Left lung (tissue), 10 donors: ENCODE data around the gene NEO1. TPM values are rescaled to one million over a fixed set of nuclear protein-coding genes. Genes with fewer than 3 reads are reported as not detected.

Experiments
- ATAC-seq: fragments of 200-7000 bp; cut with Tn5 transposase; one replicate; pipeline ENCODE4 v1.9.1; 2020; ENCODE audit warnings: moderate library complexity
- DNase-seq, 4 donors: peaks; one replicate each; pipeline ENCODE4 v3.0.0-alpha.2; 2013 to 2020
- H3K27ac ChIP-seq, 2 donors: fragments of 200-600 bp; sonication (generic) in 1 of 2; one replicate each; pipeline versions ENCODE4 v1.5.0 to v1.8.0; 2020 to 2021
- H3K27me3 ChIP-seq, 2 donors: fragments of 200-600 bp; sonication (generic) in 1 of 2; one replicate each; pipeline versions ENCODE4 v1.5.0 to v1.8.0; 2020 to 2021
- H3K36me3 ChIP-seq, 2 donors: fragments of 200-600 bp; sonication (generic) in 1 of 2; one replicate each; pipeline versions ENCODE4 v1.5.0 to v1.8.0; 2020 to 2021
- H3K4me1 ChIP-seq, 2 donors: fragments of 200-600 bp; one replicate each; pipeline ENCODE4 v1.8.0; 2021
- H3K4me3 ChIP-seq, 2 donors: fragments of 200-600 bp; sonication (generic) in 1 of 2; one replicate each; pipeline versions ENCODE4 v1.5.0 to v1.8.0; 2020 to 2021; ENCODE audit warnings: mild to moderate bottlenecking in 1 of 2
- H3K9me3 ChIP-seq, 2 donors: fragments of 200-600 bp; sonication (generic) in 1 of 2; one replicate each; pipeline versions ENCODE4 v1.5.0 to v1.8.0; 2020 to 2021
- CTCF ChIP-seq, 2 donors: fragments of 200-600 bp; sonication (generic) in 1 of 2; IDR thresholded peaks; one replicate each; pipeline versions ENCODE4 v1.5.0 to v1.8.0; 2021; ENCODE audit warnings: antibody characterized with exemption in 2 of 2
- intact Hi-C, 2 donors: fragments of 100-400 bp; cut with DNase I; formaldehyde crosslinking; loops; one replicate each; pipeline versions ENCODE4 v1.11.2 to v1.14.2; 2022
- polyA plus RNA-seq, 6 donors: library from polyadenylated mRNA; unstranded; fragments of 120-200 nt; gene quantifications; one replicate each; pipeline ENCODE4 v1.2.1, GENCODE V29; 2013; ENCODE audit not compliant: insufficient read length in 6 of 6
- total RNA-seq, 2 donors: library from RNA; stranded (reverse); fragmentation: NEBNext Ultra II Directional; extraction: Animal tissue kit (Norgen Biotek cat#: 25700); gene quantifications; one replicate each; pipeline ENCODE4 v1.2.1, GENCODE V29; 2021
- donor health status: DM: no; HTN: yes; CAD: no.
- donor health status: DM: no; HTN: no; CAD: no.

The NEO1 gene
- total and polyA plus RNA-seq, 8 donors = 30.1 to 155 (median 110) TPM

GRCh38 chr15:73078291-73078690 is 26.0 kb downstream of the NEO1 start:
- no peaks in the 10 kb centered on the region for H3K36me3 ChIP-seq
- H3K9me3 ChIP-seq = no peaks in the 10 kb centered on the region
- no peak for ATAC-seq
- H3K27ac ChIP-seq = no peak overlapping the region
- H3K27me3 ChIP-seq = no peaks in the 10 kb centered on the region
- H3K4me1 ChIP-seq = peaks cover 8 to 25% of the 10 kb centered on the region in 2 donors
- intact Hi-C loops = no loop called here
- no peak for DNase-seq
- no peak overlapping the region for H3K4me3 ChIP-seq
- TF ChIP-seq CTCF (IDR thresholded peaks at IDR 0.05) = no peak

- intact Hi-C loops = no loop called here
- ATAC-seq (peak; percentile 68), DNase-seq (peak in 1 of 4 donors; percentile 13)
- TF ChIP-seq CTCF (IDR thresholded peaks at IDR 0.05) = no peak
- peaks cover 8 to 25% of the 10 kb centered on the region in 2 donors for H3K4me1 ChIP-seq
- no peaks in the 10 kb centered on the region for H3K36me3 ChIP-seq
- no peaks in the 10 kb centered on the region for H3K27me3 ChIP-seq
- H3K27ac ChIP-seq = peak overlapping the region in 1 of 2 donors; percentile 14
- H3K4me3 ChIP-seq = no peak overlapping the region
- H3K9me3 ChIP-seq = no peaks in the 10 kb centered on the region
Measured at GRCh38 chr15:73078722-73079121, 26.5 kb downstream of the NEO1 start.

GRCh38 chr15:73079565-73079964 is 27.3 kb downstream of the NEO1 start:
- Histone ChIP-seq H3K9me3 (no peaks in the 10 kb centered on the region), H3K27ac (no peak overlapping the region), H3K4me1 (peaks cover 8 to 25% of the 10 kb centered on the region in 2 donors), H3K4me3 (no peak overlapping the region), H3K36me3 (no peaks in the 10 kb centered on the region), H3K27me3 (no peaks in the 10 kb centered on the region)
- DNase-seq = no peak
- intact Hi-C loops = no loop called here
- TF ChIP-seq CTCF (IDR thresholded peaks at IDR 0.05) = no peak
- ATAC-seq = no peak

- no peak overlapping the region for H3K27ac ChIP-seq
- H3K9me3 ChIP-seq = no peaks in the 10 kb centered on the region
- intact Hi-C loops = loop anchor here in 1 of 2 donors (10.0 kb wide), 1 partner anchor 287 kb away; no protein-coding TSS in a partner anchor
- no peaks in the 10 kb centered on the region for H3K36me3 ChIP-seq
- H3K4me3 ChIP-seq = no peak overlapping the region
- ATAC-seq = peak; percentile 72
- DNase-seq = peak in 2 of 4 donors; percentile 58 to 73
- no peaks in the 10 kb centered on the region for H3K27me3 ChIP-seq
- H3K4me1 ChIP-seq = peaks cover 8 to 25% of the 10 kb centered on the region in 2 donors
- peak; percentile 30 to 52 for TF ChIP-seq CTCF (IDR thresholded peaks at IDR 0.05)
Measured at GRCh38 chr15:73081321-73081958, 29.2 kb downstream of the NEO1 start.

GRCh38 chr15:73082812-73083211 is 30.5 kb downstream of the NEO1 start:
- Histone ChIP-seq H3K4me3 (no peak overlapping the region), H3K27ac (no peak overlapping the region), H3K9me3 (no peaks in the 10 kb centered on the region), H3K27me3 (no peaks in the 10 kb centered on the region), H3K36me3 (no peaks in the 10 kb centered on the region), H3K4me1 (peaks cover 8 to 24% of the 10 kb centered on the region in 2 donors)
- no peak for DNase-seq
- ATAC-seq = no peak
- intact Hi-C loops = loop anchor here in 1 of 2 donors (10.0 kb wide), 1 partner anchor 288 kb away; no protein-coding TSS in a partner anchor
- TF ChIP-seq CTCF (IDR thresholded peaks at IDR 0.05) = no peak
